AG04449 (cell line): ENCODE data around the gene DOCK6.
"Not testable (repeated sequence)": the region's sequence is repeated elsewhere in the genome, so short reads cannot be mapped to it uniquely, and the experiment has no call there.

Experiments
- CTCF ChIA-PET: fragments of 350-600 bp; formaldehyde crosslinking; extraction: SDS; loops from one replicate; lab custom pipeline; 2021; ENCODE audit warnings: antibody characterized with exemption; lab: Yijun Ruan, JAX
- POLR2A ChIA-PET: fragments of 400-600, 350-600 bp; formaldehyde crosslinking; extraction: SDS; loops from one replicate; lab custom pipeline; 2020; ENCODE audit warnings: antibody characterized with exemption, inconsistent platforms; lab: Yijun Ruan, JAX
- DNase-seq: peaks from one replicate; pipeline ENCODE4 v3.0.0-alpha.2; 2010; ENCODE audit warnings: low read depth, low spot score
- H3K4me3 ChIP-seq: 2 replicates; pipeline ENCODE4 v1.5.1; 2011; ENCODE audit warnings: low read depth, mild to moderate bottlenecking, control low read depth, low read length
- TF ChIP-seq, protein P1 (sequence below): IDR thresholded peaks from one replicate; pipeline ENCODE4 v1.5.1; 2011; ENCODE audit warnings: mild to moderate bottlenecking, moderate library complexity, low read length, control low read depth, inconsistent platforms; ENCODE audit not compliant: insufficient read depth; ENCODE audit errors: missing control alignments

The DOCK6 gene

DNA sequence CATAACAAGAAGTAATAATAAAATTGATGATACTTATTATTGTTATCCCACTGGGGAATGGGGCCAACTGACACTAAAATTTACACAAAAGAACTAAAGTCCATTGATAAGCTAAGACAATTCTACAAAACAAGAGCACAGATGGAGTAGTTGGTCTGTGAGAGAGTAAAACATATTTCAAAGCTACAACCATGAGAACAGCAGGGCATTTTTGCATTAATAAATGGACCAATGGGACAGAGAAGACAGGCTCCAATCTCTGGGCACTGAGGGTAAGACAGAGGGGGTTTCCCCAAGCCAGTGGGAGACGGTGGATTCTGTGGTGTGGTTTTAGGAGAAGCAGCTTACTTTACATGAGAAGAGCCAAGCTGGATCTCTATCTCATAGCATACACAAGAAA lies 79.3 kb downstream of the DOCK6 start:
- ChIA-PET POLR2A (no interaction called here), CTCF (interaction anchor here (1.1 to 1.5 kb wide), 3 partner anchors 21 to 57 kb away, joined by 3 to 12 read pairs (median 4); no protein-coding TSS in a partner anchor)
- TF ChIP-seq, protein P1, sequence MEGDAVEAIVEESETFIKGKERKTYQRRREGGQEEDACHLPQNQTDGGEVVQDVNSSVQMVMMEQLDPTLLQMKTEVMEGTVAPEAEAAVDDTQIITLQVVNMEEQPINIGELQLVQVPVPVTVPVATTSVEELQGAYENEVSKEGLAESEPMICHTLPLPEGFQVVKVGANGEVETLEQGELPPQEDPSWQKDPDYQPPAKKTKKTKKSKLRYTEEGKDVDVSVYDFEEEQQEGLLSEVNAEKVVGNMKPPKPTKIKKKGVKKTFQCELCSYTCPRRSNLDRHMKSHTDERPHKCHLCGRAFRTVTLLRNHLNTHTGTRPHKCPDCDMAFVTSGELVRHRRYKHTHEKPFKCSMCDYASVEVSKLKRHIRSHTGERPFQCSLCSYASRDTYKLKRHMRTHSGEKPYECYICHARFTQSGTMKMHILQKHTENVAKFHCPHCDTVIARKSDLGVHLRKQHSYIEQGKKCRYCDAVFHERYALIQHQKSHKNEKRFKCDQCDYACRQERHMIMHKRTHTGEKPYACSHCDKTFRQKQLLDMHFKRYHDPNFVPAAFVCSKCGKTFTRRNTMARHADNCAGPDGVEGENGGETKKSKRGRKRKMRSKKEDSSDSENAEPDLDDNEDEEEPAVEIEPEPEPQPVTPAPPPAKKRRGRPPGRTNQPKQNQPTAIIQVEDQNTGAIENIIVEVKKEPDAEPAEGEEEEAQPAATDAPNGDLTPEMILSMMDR = no peak

DNA sequence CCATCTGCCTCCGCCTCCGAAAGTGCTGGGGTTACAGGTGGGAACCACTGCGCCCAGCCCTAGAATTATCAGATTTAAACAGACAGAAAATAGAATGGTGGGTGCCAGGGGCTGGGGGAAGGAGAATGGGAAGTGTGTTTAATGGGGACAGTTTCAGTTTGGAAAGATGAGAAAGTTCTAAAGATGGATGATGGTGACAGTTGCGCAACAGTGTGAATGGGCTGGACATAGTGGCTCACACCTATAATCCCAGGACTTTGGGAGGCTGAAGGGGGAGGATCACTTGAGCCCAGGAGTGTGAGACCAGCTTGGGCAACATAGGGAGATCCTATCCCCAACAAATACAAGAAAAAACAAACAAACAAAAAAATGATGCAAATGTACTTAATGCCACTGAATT lies 80.8 kb downstream of the DOCK6 start:
- no peak overlapping the region for H3K4me3 ChIP-seq
- TF ChIP-seq, protein P1 = no peak
- ChIA-PET POLR2A (no interaction called here), CTCF (no interaction called here)
- no peak for DNase-seq

More for the DNA sequence above, 79.3 kb downstream of the DOCK6 start:
- no peak for DNase-seq
- no peak overlapping the region for H3K4me3 ChIP-seq

DNA sequence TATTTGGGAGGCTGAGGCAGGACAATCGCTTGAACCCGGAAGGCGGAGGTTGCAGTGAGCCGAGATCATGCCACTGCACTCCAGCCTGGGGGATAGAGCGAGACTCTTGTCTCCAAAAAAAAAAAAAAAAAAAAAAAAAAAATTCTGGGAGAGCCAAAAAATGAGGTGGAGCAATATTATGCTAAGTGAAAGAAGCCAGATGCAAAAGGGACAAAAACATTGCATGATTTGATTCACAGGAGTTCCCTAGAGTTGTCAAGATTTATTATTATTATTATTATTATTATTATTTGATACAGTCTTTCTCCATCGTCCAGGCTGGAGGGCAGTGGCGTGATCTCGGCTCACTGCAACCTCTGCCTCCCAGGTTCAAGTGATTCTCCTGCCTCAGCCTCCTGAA lies 81.3 kb downstream of the DOCK6 start:
- H3K4me3 ChIP-seq, CTCF ChIA-PET, DNase-seq: not testable (repeated sequence)
- POLR2A ChIA-PET = interaction anchor here (1.4 kb wide), 1 partner anchor 10 kb away, joined by 3 read pairs; no protein-coding TSS in a partner anchor

DNA sequence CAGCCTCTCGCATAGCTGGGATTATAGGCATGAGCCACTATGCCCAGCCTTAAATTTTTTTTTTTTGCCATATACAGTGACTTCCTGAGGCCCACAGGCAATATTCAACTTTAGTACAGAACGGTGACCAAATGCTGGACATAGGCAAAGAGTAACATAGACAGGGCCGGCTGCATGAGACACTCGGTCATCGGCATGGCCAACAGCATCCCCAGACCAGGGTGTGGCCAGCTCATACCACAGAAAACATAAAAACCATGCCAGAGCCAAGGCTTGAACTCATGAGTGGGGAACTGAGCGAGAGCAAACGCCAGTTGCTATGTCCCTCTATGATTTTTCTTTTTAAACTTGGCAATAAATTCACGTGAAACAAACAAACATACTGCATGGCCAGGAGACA lies 82.0 kb downstream of the DOCK6 start:
- TF ChIP-seq, protein P1 = no peak
- H3K4me3 ChIP-seq = no peak overlapping the region
- no peak for DNase-seq
- CTCF ChIA-PET = interaction anchor here (0.6 to 1.6 kb wide), 3 partner anchors 9 to 16 kb away, joined by 3 to 6 read pairs (median 3); no protein-coding TSS in a partner anchor
- POLR2A ChIA-PET = interaction anchor here (1.4 to 1.6 kb wide), 2 partner anchors 11 to 14 kb away, joined by 3 read pairs; no protein-coding TSS in a partner anchor

DNA sequence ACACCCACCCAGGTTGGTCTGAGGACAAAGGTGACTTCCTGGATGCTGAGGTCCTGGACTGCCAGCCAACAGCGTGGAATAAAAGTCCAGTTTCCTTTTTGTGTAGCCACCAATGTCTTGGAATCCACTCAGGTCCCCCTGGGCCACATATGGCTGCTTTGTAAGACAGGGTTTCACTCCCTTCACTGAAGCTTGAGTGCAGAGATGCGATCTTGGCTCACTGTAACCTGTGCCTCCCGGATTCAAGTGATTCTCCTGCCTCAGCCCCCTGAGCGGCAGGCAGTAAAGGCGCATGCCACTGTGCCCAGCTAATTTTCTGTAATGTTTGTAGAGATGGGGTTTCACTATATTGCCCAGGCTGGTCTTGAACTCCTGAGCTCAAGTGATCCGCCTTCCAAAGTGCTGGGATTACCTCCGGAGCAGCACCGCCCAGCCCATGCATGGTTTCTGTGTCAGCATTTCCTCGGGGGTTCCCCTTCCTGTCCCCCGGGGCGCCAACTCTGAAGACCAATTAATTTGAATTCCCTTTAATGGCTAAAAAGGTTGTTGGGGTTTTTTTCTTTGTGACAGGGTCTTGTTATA lies 82.5 kb downstream of the DOCK6 start:
- no peak for DNase-seq
- POLR2A ChIA-PET = interaction anchor here (1.4 to 1.6 kb wide), 2 partner anchors 11 to 14 kb away, joined by 3 read pairs; no protein-coding TSS in a partner anchor
- no peak overlapping the region for H3K4me3 ChIP-seq
- CTCF ChIA-PET = interaction anchor here (0.6 to 1.6 kb wide), 3 partner anchors 9 to 15 kb away, joined by 3 to 6 read pairs (median 3); no protein-coding TSS in a partner anchor
- TF ChIP-seq, protein P1 = no peak

DNA sequence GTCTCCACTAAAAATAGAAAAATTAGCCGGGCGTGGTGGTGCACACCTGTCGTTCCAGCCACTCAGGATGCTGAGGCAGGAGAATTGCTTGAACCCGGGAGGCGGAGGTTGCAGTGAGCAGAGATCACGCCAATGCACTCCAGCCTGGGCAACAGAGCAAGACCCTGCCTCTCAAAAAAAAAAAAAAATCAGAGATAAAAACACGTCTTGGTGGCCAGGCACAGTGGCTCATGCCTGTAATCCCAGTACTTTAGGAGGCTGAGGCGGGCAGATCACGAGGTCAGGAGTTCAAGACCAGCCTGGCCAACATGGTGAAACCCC lies 83.2 kb downstream of the DOCK6 start:
- not testable (repeated sequence) for DNase-seq, H3K4me3 ChIP-seq
- ChIA-PET POLR2A (interaction anchor here (1.6 kb wide), 1 partner anchor 15 kb away, joined by 3 read pairs; no protein-coding TSS in a partner anchor), CTCF (interaction anchor here (1.6 kb wide), 1 partner anchor 15 kb away, joined by 6 read pairs; no protein-coding TSS in a partner anchor)

DNA sequence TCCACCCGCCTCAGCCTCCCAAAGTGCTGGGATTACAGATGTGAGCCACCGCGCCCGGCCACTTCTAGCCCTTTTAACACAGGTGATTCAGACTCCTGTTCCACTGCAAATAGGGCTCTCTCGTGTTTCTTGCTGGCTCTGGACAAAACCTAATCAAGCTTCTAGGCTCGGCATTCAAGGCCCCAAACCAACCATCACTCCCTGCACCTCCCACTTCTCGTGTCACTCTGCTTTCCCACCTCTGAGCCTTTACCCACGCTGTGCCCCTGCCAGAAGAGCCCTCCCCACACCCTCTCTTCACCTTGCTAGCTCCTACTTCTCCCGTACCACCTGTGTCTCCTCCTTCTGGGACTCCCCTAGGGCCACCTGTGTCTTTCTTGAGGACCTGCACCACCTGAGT lies 84.7 kb downstream of the DOCK6 start:
- CTCF ChIA-PET = interaction anchor here (0.8 to 0.9 kb wide), 2 partner anchors 9 to 51 kb away, joined by 3 to 5 read pairs; no protein-coding TSS in a partner anchor
- no peak for DNase-seq
- no peak overlapping the region for H3K4me3 ChIP-seq
- POLR2A ChIA-PET = no interaction called here
- TF ChIP-seq, protein P1 = no peak
